IgD-negative memory B cell (primary cell): Measurements from ENCODE around the gene SLC6A18. TPM values are rescaled to one million over a fixed set of nuclear protein-coding genes. Genes with fewer than 3 reads are reported as not detected.
"Not testable (repeated sequence)": the region's sequence is repeated elsewhere in the genome, so short reads cannot be mapped to it uniquely, and the experiment has no call there.

Experiments
- H3K27ac Mint-ChIP-seq, 3 donors: one replicate each; pipeline ENCODE4 v1.8.0; 2020 to 2022; ENCODE audit warnings: mild to moderate bottlenecking in 3 of 3, mixed read lengths in 3 of 3, moderate library complexity in 1 of 3
- H3K27me3 Mint-ChIP-seq: one replicate; pipeline ENCODE4 v1.8.0; 2021; ENCODE audit warnings: mixed read lengths
- H3K36me3 Mint-ChIP-seq: one replicate; pipeline ENCODE4 v1.8.0; 2020; ENCODE audit warnings: mild to moderate bottlenecking, mixed read lengths
- H3K4me1 Mint-ChIP-seq, 3 donors: one replicate each; pipeline ENCODE4 v1.8.0; 2020 to 2022; ENCODE audit warnings: mixed read lengths in 3 of 3, mild to moderate bottlenecking in 1 of 3
- H3K4me3 Mint-ChIP-seq, 4 donors: one replicate each; pipeline ENCODE4 v1.8.0; 2020 to 2022; ENCODE audit warnings: mild to moderate bottlenecking in 4 of 4, mixed read lengths in 4 of 4, moderate library complexity in 3 of 4
- H3K9me3 Mint-ChIP-seq, 3 donors: one replicate each; pipeline ENCODE4 v1.8.0; 2020 to 2021; ENCODE audit warnings: mixed read lengths in 3 of 3, mild to moderate bottlenecking in 1 of 3
- polyA plus RNA-seq: library from polyadenylated mRNA; unstranded; fragments of 300-500 nt; fragmentation: Illumina TruSeq; gene quantifications from one replicate; pipeline ENCODE4 v1.2.3, GENCODE V29; 2021

SLC6A18 gene
- polyA plus RNA-seq, 1 donor from 2014 or later, result not detected

DNA sequence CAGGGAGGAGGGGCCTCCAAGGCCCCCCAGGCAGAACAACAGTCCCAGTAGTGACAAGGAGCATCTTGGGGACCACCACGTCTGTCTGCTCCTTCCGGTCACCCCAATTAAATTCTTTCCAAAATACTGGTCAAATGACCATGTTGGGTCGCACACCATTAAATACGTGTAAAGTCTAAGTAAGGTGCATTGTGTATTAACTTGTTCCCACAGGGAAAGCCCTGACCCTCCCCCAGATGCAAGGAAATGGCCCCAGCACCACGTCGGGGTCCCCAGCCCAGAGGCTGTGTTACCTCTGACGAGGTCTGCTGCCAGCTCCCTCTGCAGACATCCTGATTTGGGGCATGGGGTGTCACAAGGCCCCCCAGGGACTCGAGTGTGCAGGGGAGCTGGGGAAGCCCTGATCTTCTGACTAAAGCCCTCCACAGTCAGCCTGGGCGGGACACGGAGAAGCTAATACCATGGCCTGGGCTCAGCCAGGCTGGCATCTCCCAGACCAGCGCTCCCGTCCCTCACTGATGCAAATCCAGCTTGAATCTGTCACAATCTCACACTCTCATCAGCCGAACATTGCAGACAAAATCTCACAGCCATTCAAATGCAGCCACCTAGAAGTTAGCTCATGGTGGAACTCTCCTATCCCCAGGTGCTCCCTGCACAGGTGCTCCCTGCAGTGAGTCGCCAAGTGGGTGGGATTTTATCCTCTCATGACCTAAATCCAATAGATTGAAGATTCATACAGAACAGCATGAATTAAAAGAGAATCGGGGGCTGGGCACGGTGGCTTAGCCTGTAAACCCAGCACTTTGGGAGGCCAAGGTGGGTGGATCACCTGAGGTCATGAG, 56.1 kb downstream of the SLC6A18 start:
- H3K4me3 Mint-ChIP-seq, result no peak overlapping the region
- H3K36me3 Mint-ChIP-seq, result no peaks in the 10 kb centered on the region
- H3K9me3 Mint-ChIP-seq, result peaks cover 0 to 2% (median 0%) of the 10 kb centered on the region in 3 donors
- no peaks in the 10 kb centered on the region for H3K27me3 Mint-ChIP-seq
- H3K4me1 Mint-ChIP-seq, result no peaks in the 10 kb centered on the region
- H3K27ac Mint-ChIP-seq, result no peak overlapping the region

DNA sequence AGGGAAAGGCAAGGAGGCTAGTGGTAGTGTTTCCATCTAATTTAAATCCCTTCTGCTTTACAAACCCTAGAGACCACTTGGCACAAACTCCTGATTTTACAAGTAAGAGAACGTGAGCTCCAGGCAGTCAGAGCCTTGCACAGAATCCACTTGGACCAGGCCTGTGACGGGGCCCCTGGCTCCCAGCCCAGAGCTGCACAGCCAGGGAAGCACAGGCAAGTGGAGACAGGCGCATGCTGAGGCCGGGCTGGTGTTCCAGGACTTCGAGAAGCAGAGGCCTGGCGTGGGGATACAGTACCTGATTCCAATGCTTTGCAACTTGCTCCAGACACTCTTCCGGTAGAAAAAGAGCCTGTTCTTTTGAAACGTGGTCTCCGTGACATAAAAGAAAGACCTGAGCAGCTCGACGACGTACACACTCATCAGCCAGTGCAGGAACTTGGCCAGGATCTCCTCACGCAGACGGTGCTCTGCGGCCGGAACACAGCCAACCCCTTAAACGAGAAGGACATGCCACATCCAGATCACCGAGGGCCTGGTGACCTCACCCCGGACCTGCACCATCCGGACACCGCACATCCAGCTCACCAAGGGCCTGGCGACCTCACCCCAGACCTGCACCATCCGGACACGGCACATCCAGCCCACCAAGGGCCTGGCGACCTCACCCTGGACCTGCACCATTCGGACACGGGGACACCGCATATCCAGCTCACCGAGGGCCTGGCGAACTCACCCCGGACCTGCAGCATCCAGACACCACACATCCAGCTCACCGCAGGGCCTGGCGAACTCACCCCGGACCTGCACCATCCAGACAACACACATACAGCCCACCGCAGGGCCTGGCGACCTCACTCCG, 57.2 kb downstream of the SLC6A18 start:
- Mint-ChIP-seq H3K4me1 (no peaks in the 10 kb centered on the region), H3K9me3 (peaks cover 0 to 2% (median 0%) of the 10 kb centered on the region in 3 donors), H3K27ac (no peak overlapping the region)

DNA sequence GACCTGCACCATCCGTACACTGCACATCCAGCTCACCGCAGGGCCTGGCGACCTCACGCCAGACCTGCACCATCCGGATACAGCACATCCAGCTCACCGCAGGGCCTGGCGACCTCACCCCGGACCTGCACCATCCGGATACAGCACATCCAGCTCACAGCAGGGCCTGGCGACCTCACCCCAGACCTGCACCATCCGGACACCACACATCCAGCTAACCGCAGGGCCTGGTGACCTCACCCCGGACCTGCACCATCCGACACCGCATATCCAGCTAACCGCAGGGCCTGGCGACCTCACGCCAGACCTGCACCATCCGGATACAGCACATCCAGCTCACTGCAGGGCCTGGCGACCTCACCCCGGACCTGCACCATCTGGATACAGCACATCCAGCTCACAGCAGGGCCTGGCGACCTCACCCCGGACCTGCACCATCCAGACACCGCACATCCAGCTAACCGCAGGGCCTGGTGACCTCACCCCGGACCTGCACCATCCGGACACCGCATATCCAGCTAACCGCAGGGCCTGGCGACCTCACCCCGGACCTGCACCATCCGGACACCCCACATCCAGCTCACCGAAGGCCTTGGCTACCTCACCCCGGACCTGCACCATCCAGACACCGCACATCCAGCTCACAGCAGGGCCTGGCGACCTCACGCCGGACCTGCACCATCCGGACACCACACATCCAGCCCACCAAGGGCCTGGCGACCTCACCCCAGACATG, 58.0 kb downstream of the SLC6A18 start:
- H3K27me3 Mint-ChIP-seq, H3K4me3 Mint-ChIP-seq, H3K27ac Mint-ChIP-seq, H3K36me3 Mint-ChIP-seq, H3K9me3 Mint-ChIP-seq, H3K4me1 Mint-ChIP-seq: not testable (repeated sequence)

More for the DNA sequence above, 57.2 kb downstream of the SLC6A18 start:
- Mint-ChIP-seq H3K27me3 (no peaks in the 10 kb centered on the region), H3K4me3 (no peak overlapping the region), H3K36me3 (no peaks in the 10 kb centered on the region)

DNA sequence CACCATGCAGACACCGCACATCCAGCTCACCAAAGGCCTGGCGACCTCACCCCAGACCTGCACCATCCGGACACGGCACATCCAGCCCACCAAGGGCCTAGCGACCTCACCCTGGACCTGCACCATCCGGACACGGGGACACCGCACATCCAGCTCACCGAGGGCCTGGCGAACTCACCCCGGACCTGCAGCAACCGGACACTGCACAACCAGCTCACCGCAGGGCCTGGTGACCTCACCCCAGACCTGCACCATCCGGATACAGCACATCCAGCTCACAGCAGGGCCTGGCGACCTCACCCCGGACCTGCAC, 58.5 kb downstream of the SLC6A18 start:
- not testable (repeated sequence) for H3K36me3 Mint-ChIP-seq, H3K27me3 Mint-ChIP-seq, H3K27ac Mint-ChIP-seq, H3K9me3 Mint-ChIP-seq, H3K4me3 Mint-ChIP-seq, H3K4me1 Mint-ChIP-seq

DNA sequence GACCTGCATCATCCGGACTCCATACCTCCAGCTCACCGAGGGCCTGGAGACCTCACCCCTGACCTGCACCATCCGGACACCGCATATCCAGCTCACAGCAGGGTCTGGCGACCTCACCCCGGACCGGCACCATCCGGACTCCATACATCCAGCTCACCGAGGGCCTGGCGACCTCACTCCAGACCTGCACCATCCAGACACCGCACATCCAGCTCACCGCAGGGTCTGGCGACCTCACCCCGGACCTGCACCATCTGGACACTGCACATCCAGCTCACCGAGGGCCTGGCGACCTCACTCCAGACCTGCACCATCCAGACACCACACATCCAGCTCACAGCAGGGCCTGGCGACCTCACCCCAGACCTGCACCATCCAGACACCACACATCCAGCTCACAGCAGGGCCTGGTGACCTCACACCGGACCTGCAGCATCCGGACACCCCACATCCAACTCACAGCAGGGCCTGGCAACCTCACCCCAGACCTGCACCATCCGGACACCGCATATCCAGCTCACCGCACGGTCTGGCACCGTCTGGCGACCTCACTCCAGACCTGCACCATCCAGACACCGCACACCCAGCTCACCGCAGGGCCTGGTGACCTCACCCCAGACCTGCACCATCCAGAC, 59.3 kb downstream of the SLC6A18 start:
- not testable (repeated sequence) for H3K36me3 Mint-ChIP-seq, H3K4me3 Mint-ChIP-seq, H3K4me1 Mint-ChIP-seq, H3K9me3 Mint-ChIP-seq, H3K27me3 Mint-ChIP-seq, H3K27ac Mint-ChIP-seq

DNA sequence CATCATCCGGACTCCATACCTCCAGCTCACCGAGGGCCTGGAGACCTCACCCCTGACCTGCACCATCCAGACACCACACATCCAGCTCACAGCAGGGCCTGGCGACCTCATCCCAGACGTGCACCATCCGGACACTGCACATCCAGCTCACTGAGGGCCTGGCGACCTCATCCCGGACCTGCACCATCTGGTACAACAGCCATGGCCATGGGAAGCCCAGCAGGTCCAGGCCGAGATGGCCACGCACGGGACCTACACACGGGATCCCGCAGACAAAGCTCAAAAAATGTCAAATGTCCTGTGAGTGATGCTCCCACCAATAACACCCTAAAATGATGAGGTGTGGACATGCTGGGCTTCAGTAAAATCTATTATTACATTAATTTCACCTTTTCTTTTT, 60.0 kb downstream of the SLC6A18 start:
- H3K27ac Mint-ChIP-seq, result no peak overlapping the region
- no peaks in the 10 kb centered on the region for H3K4me1 Mint-ChIP-seq
- H3K4me3 Mint-ChIP-seq, result no peak overlapping the region
- H3K9me3 Mint-ChIP-seq, result peaks cover 0 to 5% (median 2%) of the 10 kb centered on the region in 3 donors
- no peaks in the 10 kb centered on the region for H3K36me3 Mint-ChIP-seq
- H3K27me3 Mint-ChIP-seq, result peaks cover 6% of the 10 kb centered on the region

DNA sequence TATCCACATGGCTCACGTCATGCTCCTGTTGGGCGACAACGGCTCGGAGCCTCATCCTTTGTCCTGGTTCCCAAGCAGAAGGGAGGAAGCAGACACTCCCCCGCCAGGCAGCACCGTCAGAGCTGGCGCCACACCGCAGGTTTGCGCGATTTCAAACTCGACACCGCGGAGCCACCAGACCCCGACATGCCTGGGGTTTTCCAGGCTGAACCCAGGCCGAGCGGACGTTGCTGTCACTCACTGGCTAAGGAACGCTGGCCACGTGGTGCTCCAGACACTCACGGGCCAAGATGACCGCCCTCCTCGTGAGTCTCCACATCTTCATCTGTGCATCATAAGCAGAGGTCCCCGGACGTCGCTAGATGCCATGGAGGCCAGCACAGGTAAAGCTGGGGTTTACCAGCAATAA, 60.7 kb downstream of the SLC6A18 start:
- H3K4me1 Mint-ChIP-seq, result no peaks in the 10 kb centered on the region
- H3K9me3 Mint-ChIP-seq, result peaks cover 0 to 5% (median 2%) of the 10 kb centered on the region in 3 donors
- H3K27me3 Mint-ChIP-seq, result peaks cover 6% of the 10 kb centered on the region
- no peak overlapping the region for H3K27ac Mint-ChIP-seq
- no peaks in the 10 kb centered on the region for H3K36me3 Mint-ChIP-seq
- no peak overlapping the region for H3K4me3 Mint-ChIP-seq

DNA sequence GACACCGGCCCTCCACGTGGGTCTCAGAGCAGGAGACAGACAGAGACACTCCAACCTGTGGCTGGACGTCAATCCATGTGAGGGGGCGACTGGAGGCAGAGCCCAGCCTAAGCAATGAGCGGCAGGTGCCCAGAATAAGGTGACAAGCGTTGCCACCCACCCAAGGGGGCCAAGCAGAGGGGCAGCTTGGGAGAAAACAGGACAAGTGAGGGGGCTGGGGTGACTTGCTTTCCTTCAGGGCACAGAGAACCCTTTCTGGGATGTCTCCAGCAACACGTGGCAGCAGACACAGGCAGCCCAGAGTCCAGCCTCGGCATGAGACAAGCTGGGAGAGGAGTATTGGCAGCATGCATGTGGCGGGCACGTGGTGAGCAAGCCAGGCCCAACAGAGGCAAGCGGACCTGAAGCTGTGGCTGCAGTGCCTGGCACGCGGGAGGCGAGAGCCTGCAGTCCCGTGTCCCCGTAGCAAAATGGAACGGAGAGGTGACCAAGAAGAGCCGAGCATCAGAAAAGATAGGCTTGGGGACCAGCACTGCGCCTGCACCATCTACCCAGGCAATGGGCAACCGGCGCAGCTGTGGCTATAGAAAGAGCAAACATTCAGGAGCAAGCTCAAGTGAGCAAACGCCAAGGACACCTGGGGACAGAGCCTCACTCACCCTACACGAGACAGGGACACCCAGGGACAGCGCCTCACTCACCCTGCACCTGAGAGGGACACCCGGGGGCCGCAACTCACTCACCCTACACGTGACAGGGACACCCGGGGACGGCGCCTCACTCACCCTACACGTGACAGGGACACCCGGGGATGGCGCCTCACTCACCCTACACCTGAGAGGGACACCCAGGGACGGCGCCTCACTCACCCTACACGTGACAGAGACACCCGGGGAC, 63.5 kb downstream of the SLC6A18 start:
- peaks cover 0 to 5% (median 2%) of the 10 kb centered on the region in 3 donors for H3K9me3 Mint-ChIP-seq
- H3K4me3 Mint-ChIP-seq, result no peak overlapping the region
- peaks cover 19% of the 10 kb centered on the region for H3K27me3 Mint-ChIP-seq
- H3K36me3 Mint-ChIP-seq, result no peaks in the 10 kb centered on the region
- peaks cover 0 to 2% (median 0%) of the 10 kb centered on the region in 3 donors for H3K4me1 Mint-ChIP-seq
- no peak overlapping the region for H3K27ac Mint-ChIP-seq

DNA sequence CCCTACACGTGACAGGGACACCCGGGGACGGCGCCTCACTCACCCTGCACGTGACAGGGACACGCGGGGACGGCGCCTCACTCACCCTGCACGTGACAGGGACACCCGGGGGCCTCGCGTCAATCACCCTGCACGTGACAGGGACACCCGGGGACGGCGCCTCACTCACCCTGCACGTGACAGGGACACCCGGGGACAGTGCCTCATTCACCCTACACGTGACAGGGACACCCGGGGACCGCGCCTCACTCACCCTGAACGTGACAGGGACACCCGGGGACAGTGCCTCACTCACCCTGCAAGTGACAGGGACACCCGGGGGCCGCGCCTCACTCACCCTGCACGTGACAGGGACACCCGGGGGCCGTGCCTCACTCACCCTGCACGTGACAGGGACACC, 64.4 kb downstream of the SLC6A18 start:
- H3K36me3 Mint-ChIP-seq, H3K4me1 Mint-ChIP-seq, H3K9me3 Mint-ChIP-seq, H3K27ac Mint-ChIP-seq, H3K4me3 Mint-ChIP-seq: not testable (repeated sequence)
- H3K27me3 Mint-ChIP-seq, result peaks cover 19% of the 10 kb centered on the region

DNA sequence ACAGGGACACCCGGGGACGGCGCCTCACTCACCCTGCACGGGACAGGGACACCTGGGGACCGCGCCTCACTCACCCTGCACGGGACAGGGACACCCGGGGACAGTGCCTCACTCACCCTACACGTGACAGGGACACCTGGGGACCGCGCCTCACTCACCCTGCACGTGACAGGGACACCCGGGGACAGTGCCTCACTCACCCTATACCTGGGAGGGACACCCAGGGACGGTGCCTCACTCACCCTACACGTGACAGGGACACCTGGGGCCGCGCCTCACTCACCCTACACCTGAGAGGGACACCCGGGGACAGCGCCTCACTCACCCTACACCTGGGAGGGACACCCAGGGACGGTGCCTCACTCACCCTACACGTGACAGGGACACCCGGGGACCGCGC, 65.8 kb downstream of the SLC6A18 start:
- H3K36me3 Mint-ChIP-seq, H3K9me3 Mint-ChIP-seq, H3K4me3 Mint-ChIP-seq, H3K27ac Mint-ChIP-seq, H3K4me1 Mint-ChIP-seq: not testable (repeated sequence)
- H3K27me3 Mint-ChIP-seq, result peaks cover 20% of the 10 kb centered on the region

DNA sequence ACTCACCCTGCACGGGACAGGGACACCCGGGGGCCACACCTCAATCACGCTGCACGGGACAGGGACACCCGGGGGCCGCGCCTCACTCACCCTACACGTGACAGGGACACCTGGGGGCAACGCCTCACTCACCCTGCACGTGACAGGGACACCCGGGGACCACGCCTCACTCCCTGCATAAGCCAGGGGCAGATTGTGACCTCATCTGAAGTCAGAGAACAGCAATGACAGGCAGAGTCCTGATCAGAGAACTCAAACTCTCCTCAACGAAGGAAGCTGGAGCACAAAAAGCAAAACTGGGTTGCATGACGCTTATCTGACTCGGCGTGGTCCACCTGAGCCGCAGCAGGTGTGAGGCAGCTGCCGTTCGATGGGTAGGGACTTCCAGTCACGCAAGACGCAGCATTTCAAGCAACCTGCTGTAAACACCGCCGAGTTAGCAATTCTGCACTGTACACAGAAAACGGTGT, 66.5 kb downstream of the SLC6A18 start:
- Mint-ChIP-seq H3K4me1 (peaks cover 0 to 6% (median 5%) of the 10 kb centered on the region in 3 donors), H3K4me3 (peak overlapping the region in 1 of 4 donors; percentile 73), H3K9me3 (peaks cover 0 to 5% (median 2%) of the 10 kb centered on the region in 3 donors), H3K27me3 (peaks cover 23% of the 10 kb centered on the region), H3K36me3 (no peaks in the 10 kb centered on the region), H3K27ac (no peak overlapping the region)

DNA sequence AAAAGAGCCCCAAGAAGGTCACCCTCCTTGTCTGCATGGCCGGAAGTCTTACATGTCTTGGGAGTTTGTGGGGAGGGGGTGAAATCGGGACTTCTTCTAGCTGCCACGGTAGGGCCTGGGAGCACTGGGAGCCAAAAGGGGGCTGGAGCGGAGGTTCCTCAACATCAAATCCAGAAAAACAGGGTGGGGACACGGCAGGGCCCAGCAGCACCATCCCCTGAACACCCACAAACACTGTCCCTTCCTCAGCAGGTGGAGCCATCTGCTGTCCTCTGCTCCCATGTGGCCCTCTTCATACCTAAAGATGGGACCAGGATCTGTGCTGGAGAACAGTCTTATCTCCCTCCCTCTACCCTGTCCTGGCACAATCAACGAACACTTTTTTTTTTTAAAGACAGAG, 67.0 kb downstream of the SLC6A18 start:
- H3K36me3 Mint-ChIP-seq, result no peaks in the 10 kb centered on the region
- H3K9me3 Mint-ChIP-seq, result peaks cover 0 to 5% (median 2%) of the 10 kb centered on the region in 3 donors
- no peak overlapping the region for H3K27ac Mint-ChIP-seq
- H3K4me1 Mint-ChIP-seq, result peaks cover 2 to 8% (median 5%) of the 10 kb centered on the region in 3 donors
- no peak overlapping the region for H3K4me3 Mint-ChIP-seq
- H3K27me3 Mint-ChIP-seq, result peaks cover 23% of the 10 kb centered on the region

DNA sequence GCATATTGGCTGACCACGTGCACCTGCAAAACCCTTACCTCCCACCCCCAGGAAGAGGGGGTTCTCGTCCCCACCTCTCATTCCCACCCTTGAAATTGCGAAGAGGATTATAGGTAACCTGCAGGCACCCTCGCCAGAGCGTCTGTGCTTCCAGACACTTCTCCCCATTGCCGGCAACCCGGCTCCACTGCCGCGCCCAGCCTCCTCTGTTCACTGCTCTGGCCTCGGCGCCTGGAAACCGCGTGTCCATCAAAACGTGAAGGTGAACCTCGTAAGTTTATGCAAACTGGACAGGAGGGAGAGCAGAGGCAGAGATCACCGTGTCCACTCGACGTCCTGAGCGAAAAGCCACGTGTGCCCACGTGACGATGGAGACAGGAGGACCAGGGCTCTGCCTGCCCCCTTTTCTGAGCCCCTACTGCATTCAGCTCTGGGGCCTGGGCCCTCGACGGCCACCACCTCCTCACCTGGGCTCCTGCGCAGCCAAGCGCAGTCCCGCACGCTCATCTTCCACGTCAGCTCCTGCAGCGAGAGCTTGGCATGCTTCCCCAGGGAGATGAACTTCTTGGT, 67.8 kb downstream of the SLC6A18 start:
- H3K27ac Mint-ChIP-seq, result no peak overlapping the region
- H3K4me3 Mint-ChIP-seq, result no peak overlapping the region
- H3K9me3 Mint-ChIP-seq, result peaks cover 0 to 4% (median 2%) of the 10 kb centered on the region in 3 donors
- peaks cover 25% of the 10 kb centered on the region for H3K27me3 Mint-ChIP-seq
- H3K36me3 Mint-ChIP-seq, result no peaks in the 10 kb centered on the region
- peaks cover 5 to 11% (median 5%) of the 10 kb centered on the region in 3 donors for H3K4me1 Mint-ChIP-seq
